WTC11 (cell line): ENCODE measurements around the gene GASK1A. TPM values are rescaled to one million over a fixed set of nuclear protein-coding genes. Genes with fewer than 3 reads are reported as not detected.

Experiments
- ATAC-seq: fragments of 200-7000 bp; cut with Tn5 transposase; 2 replicates; pipeline ENCODE4 v1.10.0; 2021; ENCODE audit warnings: mild to moderate bottlenecking, moderate library complexity
- CTCF ChIA-PET: fragments of 300-600 bp; sonication (Branson Sonifier 250); formaldehyde crosslinking; loops from one replicate; lab custom pipeline; 2021; ENCODE audit warnings: antibody characterized with exemption; lab: Charles Lee
- POLR2A ChIA-PET: fragments of 350-600 bp; sonication (Branson Sonifier 250); formaldehyde crosslinking; loops from one replicate; lab custom pipeline; 2021; ENCODE audit warnings: antibody characterized with exemption; lab: Charles Lee
- DNase-seq: peaks from one replicate; pipeline ENCODE4 v3.0.0; 2021; ENCODE audit warnings: low spot score
- H3K27ac Mint-ChIP-seq: 2 replicates; pipeline ENCODE4 v1.8.0; 2021; ENCODE audit warnings: mixed read lengths
- H3K27me3 Mint-ChIP-seq: 2 replicates; pipeline ENCODE4 v1.8.0; 2021; ENCODE audit warnings: low read depth, mild to moderate bottlenecking, moderate library complexity, mixed read lengths
- H3K36me3 Mint-ChIP-seq: 2 replicates; pipeline ENCODE4 v1.8.0; 2021; ENCODE audit warnings: mixed read lengths
- H3K4me1 Mint-ChIP-seq: 2 replicates; pipeline ENCODE4 v1.8.0; 2022; ENCODE audit warnings: mixed read lengths
- H3K4me3 Mint-ChIP-seq: 2 replicates; pipeline ENCODE4 v1.8.0; 2021; ENCODE audit warnings: mild to moderate bottlenecking, moderate library complexity, mixed read lengths
- H3K9me3 Mint-ChIP-seq: 2 replicates; pipeline ENCODE4 v1.8.0; 2021; ENCODE audit warnings: mixed read lengths
- CDX4 ChIP-seq: fragments of 250-450 bp; sonication (Bioruptor Pico); IDR thresholded peaks from 2 replicates; pipeline ENCODE4 v1.9.0; 2021; ENCODE audit warnings: moderate library complexity, mild to moderate bottlenecking, inconsistent platforms, borderline replicate concordance
- CREM ChIP-seq: sonication (generic); formaldehyde crosslinking; IDR thresholded peaks from 2 replicates; pipeline ENCODE4 v1.8.1; 2022; ENCODE audit warnings: mild to moderate bottlenecking, missing genetic modification reagents, moderate library complexity
- ELF4 ChIP-seq: sonication (generic); formaldehyde crosslinking; IDR thresholded peaks from 2 replicates; pipeline ENCODE4 v1.8.1; 2022; ENCODE audit warnings: low read depth, mild to moderate bottlenecking, moderate library complexity, missing genetic modification reagents
- EMX1 ChIP-seq: fragments of 250-450 bp; sonication (Bioruptor Pico); IDR thresholded peaks from 2 replicates; pipeline ENCODE4 v1.8.0; 2021; ENCODE audit warnings: mild to moderate bottlenecking
- FOXK1 ChIP-seq: sonication (generic); formaldehyde crosslinking; IDR thresholded peaks from 2 replicates; pipeline ENCODE4 v1.8.0; 2022; ENCODE audit warnings: mild to moderate bottlenecking, moderate library complexity, missing genetic modification reagents
- MYBL2 ChIP-seq: sonication (generic); formaldehyde crosslinking; IDR thresholded peaks from 2 replicates; pipeline ENCODE4 v1.8.1; 2023; ENCODE audit warnings: mild to moderate bottlenecking, moderate library complexity, missing genetic modification reagents
- NFATC4 ChIP-seq: fragments of 250-450 bp; sonication (Bioruptor Pico); IDR thresholded peaks from 2 replicates; pipeline ENCODE4 v1.9.0; 2021; ENCODE audit warnings: mild to moderate bottlenecking
- NR2C2 ChIP-seq: sonication (generic); formaldehyde crosslinking; IDR thresholded peaks from 2 replicates; pipeline ENCODE4 v1.8.0; 2022; ENCODE audit warnings: mild to moderate bottlenecking, missing genetic modification reagents
- SP1 ChIP-seq: sonication (generic); formaldehyde crosslinking; conservative IDR thresholded peaks from 2 replicates; pipeline ENCODE4 v1.8.1; 2022; ENCODE audit warnings: missing genetic modification reagents
- STAT6 ChIP-seq: sonication (generic); formaldehyde crosslinking; conservative IDR thresholded peaks from 2 replicates; pipeline ENCODE4 v1.8.1; 2023; ENCODE audit warnings: mild to moderate bottlenecking, low read depth, missing genetic modification reagents, moderate library complexity
- TEAD4 ChIP-seq: sonication (generic); formaldehyde crosslinking; IDR thresholded peaks from 2 replicates; pipeline ENCODE4 v1.8.0; 2022; ENCODE audit warnings: mild to moderate bottlenecking, missing genetic modification reagents
- USF1 ChIP-seq: sonication (generic); formaldehyde crosslinking; IDR thresholded peaks from 2 replicates; pipeline ENCODE4 v1.8.0; 2022; ENCODE audit warnings: mild to moderate bottlenecking, missing genetic modification reagents
- ZMAT4 ChIP-seq: fragments of 250-450 bp; sonication (Bioruptor Pico); IDR thresholded peaks from 2 replicates; pipeline ENCODE4 v1.9.0; 2021; ENCODE audit warnings: mild to moderate bottlenecking
- ZNF232 ChIP-seq: sonication (generic); formaldehyde crosslinking; IDR thresholded peaks from 2 replicates; pipeline ENCODE4 v1.8.0; 2022; ENCODE audit warnings: mild to moderate bottlenecking, missing genetic modification reagents
- total RNA-seq: library from RNA; stranded (reverse); gene quantifications from 3 replicates; pipeline ENCODE4 v1.2.3, GENCODE V29; 2021
- TF ChIP-seq, protein P1 (sequence below): sonication (generic); formaldehyde crosslinking; IDR thresholded peaks from 2 replicates; pipeline ENCODE4 v1.8.0; 2022; ENCODE audit warnings: mild to moderate bottlenecking, missing genetic modification reagents
- TF ChIP-seq, protein P2 (sequence below): sonication (generic); formaldehyde crosslinking; IDR thresholded peaks from 2 replicates; pipeline ENCODE4 v1.8.1; 2022; ENCODE audit warnings: mild to moderate bottlenecking, moderate library complexity, missing genetic modification reagents
- TF ChIP-seq, protein P3 (sequence below): sonication (generic); formaldehyde crosslinking; IDR thresholded peaks from 2 replicates; pipeline ENCODE4 v1.8.0; 2023; ENCODE audit warnings: mild to moderate bottlenecking, missing genetic modification reagents
- TF ChIP-seq, protein P4 (sequence below): fragments of 250-450 bp; sonication (Bioruptor Pico); conservative IDR thresholded peaks from 2 replicates; pipeline ENCODE4 v1.9.0; 2021; ENCODE audit warnings: mild to moderate bottlenecking

GASK1A gene
- total RNA-seq, 1 experiment from 2014 or later, result 9.6 TPM

GRCh38 chr3:42999212-42999611, 20.1 kb downstream of the GASK1A start (continued):
- TF ChIP-seq STAT6 (CRISPR knock-in tag) (no peak), ZMAT4 (CRISPR knock-in tag) (no peak), CDX4 (no peak), USF1 (CRISPR knock-in tag) (no peak), SP1 (no peak), TEAD4 (CRISPR knock-in tag) (no peak)
- TF ChIP-seq, protein P1, sequence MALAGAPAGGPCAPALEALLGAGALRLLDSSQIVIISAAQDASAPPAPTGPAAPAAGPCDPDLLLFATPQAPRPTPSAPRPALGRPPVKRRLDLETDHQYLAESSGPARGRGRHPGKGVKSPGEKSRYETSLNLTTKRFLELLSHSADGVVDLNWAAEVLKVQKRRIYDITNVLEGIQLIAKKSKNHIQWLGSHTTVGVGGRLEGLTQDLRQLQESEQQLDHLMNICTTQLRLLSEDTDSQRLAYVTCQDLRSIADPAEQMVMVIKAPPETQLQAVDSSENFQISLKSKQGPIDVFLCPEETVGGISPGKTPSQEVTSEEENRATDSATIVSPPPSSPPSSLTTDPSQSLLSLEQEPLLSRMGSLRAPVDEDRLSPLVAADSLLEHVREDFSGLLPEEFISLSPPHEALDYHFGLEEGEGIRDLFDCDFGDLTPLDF (CRISPR knock-in tag), result no peak

- no peaks in the 10 kb centered on the region for H3K9me3 Mint-ChIP-seq
- ChIA-PET CTCF (no interaction called here), POLR2A (no interaction called here)
- DNase-seq (no peak), ATAC-seq (no peak)
- H3K4me1 Mint-ChIP-seq, result no peaks in the 10 kb centered on the region
- H3K4me3 Mint-ChIP-seq, result no peak overlapping the region
- H3K27me3 Mint-ChIP-seq, result no peaks in the 10 kb centered on the region; the same call in 1 of the 2 replicates
- no peaks in the 10 kb centered on the region for H3K36me3 Mint-ChIP-seq
- TF ChIP-seq ELF4 (CRISPR knock-in tag), result no peak
- no peak for TF ChIP-seq NR2C2 (CRISPR knock-in tag)
- TF ChIP-seq, protein P2, sequence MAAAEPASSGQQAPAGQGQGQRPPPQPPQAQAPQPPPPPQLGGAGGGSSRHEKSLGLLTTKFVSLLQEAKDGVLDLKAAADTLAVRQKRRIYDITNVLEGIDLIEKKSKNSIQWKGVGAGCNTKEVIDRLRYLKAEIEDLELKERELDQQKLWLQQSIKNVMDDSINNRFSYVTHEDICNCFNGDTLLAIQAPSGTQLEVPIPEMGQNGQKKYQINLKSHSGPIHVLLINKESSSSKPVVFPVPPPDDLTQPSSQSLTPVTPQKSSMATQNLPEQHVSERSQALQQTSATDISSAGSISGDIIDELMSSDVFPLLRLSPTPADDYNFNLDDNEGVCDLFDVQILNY (CRISPR knock-in tag), result no peak
- no peak for TF ChIP-seq CREM (CRISPR knock-in tag)
- no peak for TF ChIP-seq MYBL2 (CRISPR knock-in tag)
- no peak for TF ChIP-seq ZNF232 (CRISPR knock-in tag)
- no peak for TF ChIP-seq NFATC4 (CRISPR knock-in tag)
- TF ChIP-seq, protein P3, sequence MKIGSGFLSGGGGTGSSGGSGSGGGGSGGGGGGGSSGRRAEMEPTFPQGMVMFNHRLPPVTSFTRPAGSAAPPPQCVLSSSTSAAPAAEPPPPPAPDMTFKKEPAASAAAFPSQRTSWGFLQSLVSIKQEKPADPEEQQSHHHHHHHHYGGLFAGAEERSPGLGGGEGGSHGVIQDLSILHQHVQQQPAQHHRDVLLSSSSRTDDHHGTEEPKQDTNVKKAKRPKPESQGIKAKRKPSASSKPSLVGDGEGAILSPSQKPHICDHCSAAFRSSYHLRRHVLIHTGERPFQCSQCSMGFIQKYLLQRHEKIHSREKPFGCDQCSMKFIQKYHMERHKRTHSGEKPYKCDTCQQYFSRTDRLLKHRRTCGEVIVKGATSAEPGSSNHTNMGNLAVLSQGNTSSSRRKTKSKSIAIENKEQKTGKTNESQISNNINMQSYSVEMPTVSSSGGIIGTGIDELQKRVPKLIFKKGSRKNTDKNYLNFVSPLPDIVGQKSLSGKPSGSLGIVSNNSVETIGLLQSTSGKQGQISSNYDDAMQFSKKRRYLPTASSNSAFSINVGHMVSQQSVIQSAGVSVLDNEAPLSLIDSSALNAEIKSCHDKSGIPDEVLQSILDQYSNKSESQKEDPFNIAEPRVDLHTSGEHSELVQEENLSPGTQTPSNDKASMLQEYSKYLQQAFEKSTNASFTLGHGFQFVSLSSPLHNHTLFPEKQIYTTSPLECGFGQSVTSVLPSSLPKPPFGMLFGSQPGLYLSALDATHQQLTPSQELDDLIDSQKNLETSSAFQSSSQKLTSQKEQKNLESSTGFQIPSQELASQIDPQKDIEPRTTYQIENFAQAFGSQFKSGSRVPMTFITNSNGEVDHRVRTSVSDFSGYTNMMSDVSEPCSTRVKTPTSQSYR (CRISPR knock-in tag), result no peak
- TF ChIP-seq FOXK1 (CRISPR knock-in tag), result no peak
- TF ChIP-seq, protein P4, sequence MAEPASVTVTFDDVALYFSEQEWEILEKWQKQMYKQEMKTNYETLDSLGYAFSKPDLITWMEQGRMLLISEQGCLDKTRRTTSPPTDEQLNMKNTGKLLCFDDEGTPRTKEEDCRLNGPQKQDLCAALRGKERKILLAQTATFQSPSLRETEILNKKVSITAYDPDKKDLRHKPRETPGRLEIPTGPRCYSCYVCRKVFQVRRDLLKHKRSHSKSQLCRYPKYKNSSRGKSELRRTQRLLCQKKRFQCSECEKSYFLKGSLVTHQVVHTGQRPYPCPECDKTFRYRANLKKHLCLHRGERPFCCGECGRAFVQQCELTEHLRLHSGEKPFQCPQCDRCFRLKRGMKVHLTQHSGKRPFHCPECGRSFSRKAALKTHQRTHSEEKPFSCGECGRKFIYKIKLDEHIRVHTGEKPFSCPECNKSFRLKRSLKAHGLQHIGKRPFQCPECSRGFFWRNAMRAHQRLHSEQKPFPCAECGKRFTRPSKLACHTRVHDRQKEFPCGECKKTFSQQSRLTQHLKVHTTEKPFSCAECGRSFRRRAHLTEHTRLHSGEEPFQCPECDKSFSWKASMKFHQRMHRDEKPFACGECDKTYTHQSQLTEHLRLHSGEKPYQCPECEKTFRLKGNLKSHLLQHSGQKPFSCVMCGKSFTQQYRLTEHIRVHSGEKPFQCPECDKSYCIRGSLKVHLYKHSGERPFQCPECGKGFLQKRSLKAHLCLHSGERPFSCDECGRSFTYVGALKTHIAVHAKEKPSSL (CRISPR knock-in tag), result no peak
- no peak for TF ChIP-seq USF1 (CRISPR knock-in tag)
- TF ChIP-seq EMX1, result no peak
- no peak overlapping the region for H3K27ac Mint-ChIP-seq
Observed at GRCh38 chr3:42999632-43000031, 20.5 kb downstream of the GASK1A start.
